ENCODE measurements around the gene CTXN3.

The CTXN3 gene

GRCh38 chr5:127634007-127634406 is 14.9 kb upstream of the CTXN3 start:
- Mint-ChIP-seq H3K27ac (no peak overlapping the region), H3K4me3 (no peak overlapping the region), H3K9me3 (no peaks in the 10 kb centered on the region), H3K27me3 (ENCODE audit: low read depth) (no peaks in the 10 kb centered on the region), H3K36me3 (ENCODE audit: low read depth) (no peaks in the 10 kb centered on the region), H3K4me1 (ENCODE audit: low read depth) (no peaks in the 10 kb centered on the region)

GRCh38 chr5:127639828-127640227 is 9.1 kb upstream of the CTXN3 start:
- no peaks in the 10 kb centered on the region for H3K9me3 Mint-ChIP-seq
- no peaks in the 10 kb centered on the region for H3K36me3 Mint-ChIP-seq (ENCODE audit: low read depth)
- H3K27me3 Mint-ChIP-seq (ENCODE audit: low read depth): peaks cover 9% of the 10 kb centered on the region
- H3K27ac Mint-ChIP-seq: no peak overlapping the region
- no peaks in the 10 kb centered on the region for H3K4me1 Mint-ChIP-seq (ENCODE audit: low read depth)
- no peak overlapping the region for H3K4me3 Mint-ChIP-seq

GRCh38 chr5:127642949-127643348 is 5.9 kb upstream of the CTXN3 start:
- Mint-ChIP-seq H3K4me3 (no peak overlapping the region), H3K4me1 (ENCODE audit: low read depth) (no peaks in the 10 kb centered on the region), H3K27me3 (ENCODE audit: low read depth) (peaks cover 17% of the 10 kb centered on the region), H3K9me3 (no peaks in the 10 kb centered on the region), H3K27ac (no peak overlapping the region), H3K36me3 (ENCODE audit: low read depth) (no peaks in the 10 kb centered on the region)

- H3K27ac Mint-ChIP-seq: no peak overlapping the region
- no peak overlapping the region for H3K4me3 Mint-ChIP-seq
Observed at GRCh38 chr5:127643607-127644006, 5.3 kb upstream of the CTXN3 start.

GRCh38 chr5:127645300-127645726 is 3.6 kb upstream of the CTXN3 start:
- Mint-ChIP-seq H3K27ac (no peak overlapping the region), H3K9me3 (no peaks in the 10 kb centered on the region), H3K4me1 (ENCODE audit: low read depth) (no peaks in the 10 kb centered on the region), H3K27me3 (ENCODE audit: low read depth) (peaks cover 18% of the 10 kb centered on the region), H3K4me3 (no peak overlapping the region), H3K36me3 (ENCODE audit: low read depth) (no peaks in the 10 kb centered on the region)

More at GRCh38 chr5:127643607-127644006, 5.3 kb upstream of the CTXN3 start:
- H3K36me3 Mint-ChIP-seq (ENCODE audit: low read depth): no peaks in the 10 kb centered on the region
- peaks cover 17% of the 10 kb centered on the region for H3K27me3 Mint-ChIP-seq (ENCODE audit: low read depth)
- H3K4me1 Mint-ChIP-seq (ENCODE audit: low read depth): no peaks in the 10 kb centered on the region
- no peaks in the 10 kb centered on the region for H3K9me3 Mint-ChIP-seq

GRCh38 chr5:127647361-127647958 is 1.4 kb upstream of the CTXN3 start:
- Mint-ChIP-seq H3K36me3 (ENCODE audit: low read depth) (no peaks in the 10 kb centered on the region), H3K27ac (no peak overlapping the region), H3K27me3 (ENCODE audit: low read depth) (peaks cover 10% of the 10 kb centered on the region), H3K4me1 (ENCODE audit: low read depth) (no peaks in the 10 kb centered on the region), H3K9me3 (no peaks in the 10 kb centered on the region), H3K4me3 (no peak overlapping the region)

- Mint-ChIP-seq H3K9me3 (no peaks in the 10 kb centered on the region), H3K27me3 (ENCODE audit: low read depth) (peaks cover 10% of the 10 kb centered on the region), H3K4me1 (ENCODE audit: low read depth) (no peaks in the 10 kb centered on the region), H3K27ac (no peak overlapping the region), H3K36me3 (ENCODE audit: low read depth) (no peaks in the 10 kb centered on the region), H3K4me3 (no peak overlapping the region)
Observed at GRCh38 chr5:127650022-127650421, 1.1 kb downstream of the CTXN3 start.

- Mint-ChIP-seq H3K4me1 (ENCODE audit: low read depth) (no peaks in the 10 kb centered on the region), H3K27me3 (ENCODE audit: low read depth) (peaks cover 10% of the 10 kb centered on the region), H3K4me3 (no peak overlapping the region), H3K9me3 (no peaks in the 10 kb centered on the region), H3K36me3 (ENCODE audit: low read depth) (no peaks in the 10 kb centered on the region), H3K27ac (no peak overlapping the region)
Observed at GRCh38 chr5:127650649-127651048, 1.8 kb downstream of the CTXN3 start.

- Mint-ChIP-seq H3K27me3 (ENCODE audit: low read depth) (peaks cover 2% of the 10 kb centered on the region), H3K36me3 (ENCODE audit: low read depth) (no peaks in the 10 kb centered on the region), H3K27ac (no peak overlapping the region), H3K4me1 (ENCODE audit: low read depth) (no peaks in the 10 kb centered on the region), H3K9me3 (no peaks in the 10 kb centered on the region), H3K4me3 (no peak overlapping the region)
Observed at GRCh38 chr5:127652952-127653611, 4.2 kb downstream of the CTXN3 start.

GRCh38 chr5:127656825-127657224 is 7.9 kb downstream of the CTXN3 start:
- Mint-ChIP-seq H3K4me3 (no peak overlapping the region), H3K36me3 (ENCODE audit: low read depth) (no peaks in the 10 kb centered on the region), H3K27ac (no peak overlapping the region), H3K27me3 (ENCODE audit: low read depth) (no peaks in the 10 kb centered on the region), H3K4me1 (ENCODE audit: low read depth) (no peaks in the 10 kb centered on the region), H3K9me3 (no peaks in the 10 kb centered on the region)

- Mint-ChIP-seq H3K27ac (no peak overlapping the region), H3K9me3 (no peaks in the 10 kb centered on the region), H3K4me1 (ENCODE audit: low read depth) (no peaks in the 10 kb centered on the region), H3K27me3 (ENCODE audit: low read depth) (no peaks in the 10 kb centered on the region), H3K4me3 (no peak overlapping the region), H3K36me3 (ENCODE audit: low read depth) (no peaks in the 10 kb centered on the region)
Observed at GRCh38 chr5:127660047-127660733, 11.3 kb downstream of the CTXN3 start.

- H3K27ac Mint-ChIP-seq: no peak overlapping the region
- H3K4me3 Mint-ChIP-seq: no peak overlapping the region
- H3K9me3 Mint-ChIP-seq: no peaks in the 10 kb centered on the region
- H3K27me3 Mint-ChIP-seq (ENCODE audit: low read depth): no peaks in the 10 kb centered on the region
- H3K36me3 Mint-ChIP-seq (ENCODE audit: low read depth): no peaks in the 10 kb centered on the region
- H3K4me1 Mint-ChIP-seq (ENCODE audit: low read depth): no peaks in the 10 kb centered on the region
Observed at GRCh38 chr5:127664093-127664492, 15.2 kb downstream of the CTXN3 start.

- Mint-ChIP-seq H3K4me3 (no peak overlapping the region), H3K27ac (no peak overlapping the region), H3K4me1 (ENCODE audit: low read depth) (no peaks in the 10 kb centered on the region), H3K27me3 (ENCODE audit: low read depth) (peaks cover 4% of the 10 kb centered on the region), H3K36me3 (ENCODE audit: low read depth) (no peaks in the 10 kb centered on the region), H3K9me3 (no peaks in the 10 kb centered on the region)
Observed at GRCh38 chr5:127665641-127666040, 16.8 kb downstream of the CTXN3 start.

- H3K27me3 Mint-ChIP-seq (ENCODE audit: low read depth): peaks cover 4% of the 10 kb centered on the region
- H3K4me1 Mint-ChIP-seq (ENCODE audit: low read depth): no peaks in the 10 kb centered on the region
- no peaks in the 10 kb centered on the region for H3K9me3 Mint-ChIP-seq
- H3K4me3 Mint-ChIP-seq: no peak overlapping the region
- H3K36me3 Mint-ChIP-seq (ENCODE audit: low read depth): no peaks in the 10 kb centered on the region
- no peak overlapping the region for H3K27ac Mint-ChIP-seq
Observed at GRCh38 chr5:127666043-127666716, 17.3 kb downstream of the CTXN3 start.

- no peaks in the 10 kb centered on the region for H3K4me1 Mint-ChIP-seq (ENCODE audit: low read depth)
- no peaks in the 10 kb centered on the region for H3K9me3 Mint-ChIP-seq
- H3K27ac Mint-ChIP-seq: no peak overlapping the region
- H3K27me3 Mint-ChIP-seq (ENCODE audit: low read depth): peaks cover 4% of the 10 kb centered on the region
- H3K4me3 Mint-ChIP-seq: no peak overlapping the region
- H3K36me3 Mint-ChIP-seq (ENCODE audit: low read depth): no peaks in the 10 kb centered on the region
Observed at GRCh38 chr5:127667926-127668325, 19.0 kb downstream of the CTXN3 start.

Measured in T-helper 1 cell treated with Interleukin-12 subunit alpha and Interleukin-12 subunit beta and Interleukin-4 antibody, amounts not matched to agents 30 μg/mL and 1 μg/mL, for 36 hours (primary cell).